MM.1S (cell line): ENCODE measurements around the gene ANKS6.

Experiments
- EZH2 ChIP-seq: fragments of 300-600 bp; sonication (generic); optimal IDR thresholded peaks from 2 replicates; pipeline ENCODE3; 2017; ENCODE audit warnings: low read depth, mild to moderate bottlenecking, antibody characterized with exemption, low read length, mixed read lengths
- TF ChIP-seq, protein P1 (sequence below): fragments of 300-600 bp; sonication (generic); IDR thresholded peaks from 2 replicates; pipeline ENCODE4 v1.5.1; 2016; ENCODE audit warnings: antibody characterized with exemption, low read length, mixed read lengths

DNA sequence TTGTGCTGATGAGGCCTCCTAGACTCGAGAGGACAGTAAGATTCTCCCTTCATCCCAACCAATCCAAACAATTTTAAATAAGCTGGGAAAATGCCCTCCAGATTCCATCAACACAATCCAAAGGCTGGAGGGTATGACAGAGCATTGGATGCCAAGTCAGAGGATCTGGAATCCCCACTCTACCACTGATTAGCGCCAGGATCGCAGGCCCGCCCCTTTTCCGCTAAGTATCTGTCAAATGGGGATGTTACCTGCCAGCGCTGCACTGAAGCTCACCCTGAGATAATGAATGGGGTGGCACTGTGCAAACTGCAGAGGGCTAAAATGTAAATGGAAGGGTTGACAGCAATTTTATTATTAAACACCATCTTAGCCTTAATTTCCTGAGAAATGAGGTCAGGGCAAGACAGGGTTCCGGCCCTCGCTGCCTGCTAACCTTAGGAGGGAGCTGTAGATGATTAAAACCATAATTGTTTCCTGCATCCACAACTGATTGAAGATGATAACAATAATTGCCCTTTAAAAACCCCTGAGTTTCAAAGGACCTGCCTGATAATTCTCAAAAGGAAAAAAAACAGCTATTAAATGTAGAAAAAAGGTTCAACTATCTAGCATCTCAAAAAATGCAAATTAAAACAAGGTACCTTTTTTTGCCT lies 56.0 kb downstream of the ANKS6 start:
- TF ChIP-seq, protein P1, sequence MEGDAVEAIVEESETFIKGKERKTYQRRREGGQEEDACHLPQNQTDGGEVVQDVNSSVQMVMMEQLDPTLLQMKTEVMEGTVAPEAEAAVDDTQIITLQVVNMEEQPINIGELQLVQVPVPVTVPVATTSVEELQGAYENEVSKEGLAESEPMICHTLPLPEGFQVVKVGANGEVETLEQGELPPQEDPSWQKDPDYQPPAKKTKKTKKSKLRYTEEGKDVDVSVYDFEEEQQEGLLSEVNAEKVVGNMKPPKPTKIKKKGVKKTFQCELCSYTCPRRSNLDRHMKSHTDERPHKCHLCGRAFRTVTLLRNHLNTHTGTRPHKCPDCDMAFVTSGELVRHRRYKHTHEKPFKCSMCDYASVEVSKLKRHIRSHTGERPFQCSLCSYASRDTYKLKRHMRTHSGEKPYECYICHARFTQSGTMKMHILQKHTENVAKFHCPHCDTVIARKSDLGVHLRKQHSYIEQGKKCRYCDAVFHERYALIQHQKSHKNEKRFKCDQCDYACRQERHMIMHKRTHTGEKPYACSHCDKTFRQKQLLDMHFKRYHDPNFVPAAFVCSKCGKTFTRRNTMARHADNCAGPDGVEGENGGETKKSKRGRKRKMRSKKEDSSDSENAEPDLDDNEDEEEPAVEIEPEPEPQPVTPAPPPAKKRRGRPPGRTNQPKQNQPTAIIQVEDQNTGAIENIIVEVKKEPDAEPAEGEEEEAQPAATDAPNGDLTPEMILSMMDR, result no peak
- TF ChIP-seq EZH2, result no peak
